ENCODE results near the gene PTPRA. TPM values are rescaled to one million over a fixed set of nuclear protein-coding genes. Genes with fewer than 3 reads are reported as not detected.

The PTPRA gene
- total and polyA plus RNA-seq, 10 of the 15 experiments (the other 5 are each of a cell fraction or from before 2014, with no cell fraction given), result 3.9 to 62.1 (median 34.6) TPM

DNA sequence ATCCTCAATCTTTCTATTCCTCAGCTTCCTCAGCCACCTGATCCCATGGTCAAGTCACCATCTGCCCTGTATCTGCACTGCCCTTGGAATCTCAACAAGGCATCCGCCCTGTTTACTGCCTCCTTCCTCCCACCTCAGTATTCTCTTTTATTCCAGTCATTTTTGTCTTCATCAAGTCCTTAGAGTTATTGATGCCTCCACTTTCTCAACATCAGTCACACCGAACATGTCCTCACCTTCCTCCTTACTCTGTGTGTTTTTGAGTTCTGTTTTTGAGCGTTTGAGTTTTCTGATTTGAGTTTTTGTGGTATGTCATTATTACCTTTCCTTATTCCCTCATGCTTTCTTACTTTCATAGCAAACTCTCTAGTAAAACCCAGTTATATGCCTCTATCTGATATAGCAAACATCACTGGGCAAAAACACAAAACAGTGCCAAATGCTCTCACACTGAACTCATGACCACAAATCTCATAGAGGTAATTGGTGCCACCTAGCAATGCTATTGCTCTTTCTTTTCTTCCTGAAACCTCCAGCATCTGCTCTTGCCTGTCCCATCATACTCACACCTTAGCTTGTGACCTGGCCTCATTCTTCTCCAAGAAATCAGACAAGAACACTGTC, 158.4 kb downstream of the PTPRA start:
- DNase-seq (ENCODE audit: low read depth, low spot score), result no peak
- POLR2A ChIA-PET, result no interaction called here
- BruUV-seq (replicated peaks), result no TSS peak
- Histone ChIP-seq H2AFZ (ENCODE audit: control insufficient read depth, low read depth, low read length) (no peak overlapping the region), H3K27ac (ENCODE audit: control insufficient read depth, insufficient read depth) (no peak overlapping the region), H3K9ac (ENCODE audit: control insufficient read depth, insufficient read depth, low read length) (no peak overlapping the region), H3K79me2 (ENCODE audit: control insufficient read depth, insufficient read depth, low read length) (no peaks in the 10 kb centered on the region), H3K27me3 (replicated peaks in 1 of 2; ENCODE audit: control insufficient read depth in 2 of 2, insufficient read depth in 2 of 2, low read length in 1 of 2) (no peaks in the 10 kb centered on the region), H3K36me3 (ENCODE audit: control insufficient read depth in 2 of 2, insufficient read depth in 2 of 2, low read length in 1 of 2) (peaks cover 11 to 19% of the 10 kb centered on the region in 2 experiments; a peak in 3 of 4 replicates), H4K20me1 (ENCODE audit: control insufficient read depth, insufficient read depth) (no peaks in the 10 kb centered on the region), H3K4me3 (no peak overlapping the region), H3K4me2 (ENCODE audit: control insufficient read depth, insufficient read depth) (no peak overlapping the region), H3K4me1 (ENCODE audit: control insufficient read depth, insufficient read depth, low read length) (no peaks in the 10 kb centered on the region), H3K9me3 (replicated peaks; ENCODE audit: control insufficient read depth, insufficient read depth, low read length) (no peaks in the 10 kb centered on the region)
- RAD21 ChIA-PET (ENCODE audit: unreplicated experiment), result no interaction called here
- no peak for ATAC-seq
- FAIRE-seq, result no peak
- intact Hi-C loops (cut with micrococcal nuclease; ENCODE audit: unreplicated experiment) (no loop called here), in situ Hi-C loops (cut with MboI) (no loop called here)
- CTCF ChIA-PET, result no interaction called here
- TF ChIP-seq POLR2AphosphoS5 (IDR thresholded peaks at IDR 0.05; ENCODE audit: low read length), result no peak
- TF ChIP-seq BCL11A (IDR thresholded peaks at IDR 0.05; ENCODE audit: low read depth, low read length), result no peak
- TF ChIP-seq NR2C1 (IDR thresholded peaks at IDR 0.05), result no peak
- no peak for TF ChIP-seq HDAC2 (IDR thresholded peaks at IDR 0.05)
- TF ChIP-seq, protein P1, sequence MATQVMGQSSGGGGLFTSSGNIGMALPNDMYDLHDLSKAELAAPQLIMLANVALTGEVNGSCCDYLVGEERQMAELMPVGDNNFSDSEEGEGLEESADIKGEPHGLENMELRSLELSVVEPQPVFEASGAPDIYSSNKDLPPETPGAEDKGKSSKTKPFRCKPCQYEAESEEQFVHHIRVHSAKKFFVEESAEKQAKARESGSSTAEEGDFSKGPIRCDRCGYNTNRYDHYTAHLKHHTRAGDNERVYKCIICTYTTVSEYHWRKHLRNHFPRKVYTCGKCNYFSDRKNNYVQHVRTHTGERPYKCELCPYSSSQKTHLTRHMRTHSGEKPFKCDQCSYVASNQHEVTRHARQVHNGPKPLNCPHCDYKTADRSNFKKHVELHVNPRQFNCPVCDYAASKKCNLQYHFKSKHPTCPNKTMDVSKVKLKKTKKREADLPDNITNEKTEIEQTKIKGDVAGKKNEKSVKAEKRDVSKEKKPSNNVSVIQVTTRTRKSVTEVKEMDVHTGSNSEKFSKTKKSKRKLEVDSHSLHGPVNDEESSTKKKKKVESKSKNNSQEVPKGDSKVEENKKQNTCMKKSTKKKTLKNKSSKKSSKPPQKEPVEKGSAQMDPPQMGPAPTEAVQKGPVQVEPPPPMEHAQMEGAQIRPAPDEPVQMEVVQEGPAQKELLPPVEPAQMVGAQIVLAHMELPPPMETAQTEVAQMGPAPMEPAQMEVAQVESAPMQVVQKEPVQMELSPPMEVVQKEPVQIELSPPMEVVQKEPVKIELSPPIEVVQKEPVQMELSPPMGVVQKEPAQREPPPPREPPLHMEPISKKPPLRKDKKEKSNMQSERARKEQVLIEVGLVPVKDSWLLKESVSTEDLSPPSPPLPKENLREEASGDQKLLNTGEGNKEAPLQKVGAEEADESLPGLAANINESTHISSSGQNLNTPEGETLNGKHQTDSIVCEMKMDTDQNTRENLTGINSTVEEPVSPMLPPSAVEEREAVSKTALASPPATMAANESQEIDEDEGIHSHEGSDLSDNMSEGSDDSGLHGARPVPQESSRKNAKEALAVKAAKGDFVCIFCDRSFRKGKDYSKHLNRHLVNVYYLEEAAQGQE (IDR thresholded peaks at IDR 0.05; ENCODE audit: low read depth, low read length), result no peak
- TF ChIP-seq CBFB (IDR thresholded peaks at IDR 0.05; ENCODE audit: low read depth), result no peak
- no peak for TF ChIP-seq ZNF207 (IDR thresholded peaks at IDR 0.05; ENCODE audit: borderline replicate concordance)
- TF ChIP-seq RELA (IDR thresholded peaks at IDR 0.05; ENCODE audit: borderline replicate concordance, partially characterized antibody), result no peak
- TF ChIP-seq PAX8 (IDR thresholded peaks at IDR 0.05), result no peak
- TF ChIP-seq, protein P2, sequence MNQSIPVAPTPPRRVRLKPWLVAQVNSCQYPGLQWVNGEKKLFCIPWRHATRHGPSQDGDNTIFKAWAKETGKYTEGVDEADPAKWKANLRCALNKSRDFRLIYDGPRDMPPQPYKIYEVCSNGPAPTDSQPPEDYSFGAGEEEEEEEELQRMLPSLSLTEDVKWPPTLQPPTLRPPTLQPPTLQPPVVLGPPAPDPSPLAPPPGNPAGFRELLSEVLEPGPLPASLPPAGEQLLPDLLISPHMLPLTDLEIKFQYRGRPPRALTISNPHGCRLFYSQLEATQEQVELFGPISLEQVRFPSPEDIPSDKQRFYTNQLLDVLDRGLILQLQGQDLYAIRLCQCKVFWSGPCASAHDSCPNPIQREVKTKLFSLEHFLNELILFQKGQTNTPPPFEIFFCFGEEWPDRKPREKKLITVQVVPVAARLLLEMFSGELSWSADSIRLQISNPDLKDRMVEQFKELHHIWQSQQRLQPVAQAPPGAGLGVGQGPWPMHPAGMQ (IDR thresholded peaks at IDR 0.05; ENCODE audit: borderline replicate concordance), result no peak
- no peak for TF ChIP-seq TBL1XR1 (IDR thresholded peaks at IDR 0.05; ENCODE audit: low read depth, low read length)
- no peak for TF ChIP-seq MTA2 (IDR thresholded peaks at IDR 0.05; ENCODE audit: low read depth)
- no peak for TF ChIP-seq BRCA1 (IDR thresholded peaks at IDR 0.05; ENCODE audit: low read depth, low read length)
- TF ChIP-seq KAT2A (conservative IDR thresholded peaks at IDR 0.05; ENCODE audit: control insufficient read depth, low read depth, low read length), result no peak
- TF ChIP-seq GATAD2B (conservative IDR thresholded peaks at IDR 0.05; ENCODE audit: low read depth), result no peak
- no peak for TF ChIP-seq HDAC6 (IDR thresholded peaks at IDR 0.05; ENCODE audit: unreplicated experiment)
- TF ChIP-seq ZBED1 (IDR thresholded peaks at IDR 0.05; ENCODE audit: borderline replicate concordance), result no peak
- no peak for TF ChIP-seq STAT1 (conservative IDR thresholded peaks at IDR 0.05)
- no peak for TF ChIP-seq ASH2L (IDR thresholded peaks at IDR 0.05; ENCODE audit: borderline replicate concordance, low read depth)
- TF ChIP-seq, protein P3, sequence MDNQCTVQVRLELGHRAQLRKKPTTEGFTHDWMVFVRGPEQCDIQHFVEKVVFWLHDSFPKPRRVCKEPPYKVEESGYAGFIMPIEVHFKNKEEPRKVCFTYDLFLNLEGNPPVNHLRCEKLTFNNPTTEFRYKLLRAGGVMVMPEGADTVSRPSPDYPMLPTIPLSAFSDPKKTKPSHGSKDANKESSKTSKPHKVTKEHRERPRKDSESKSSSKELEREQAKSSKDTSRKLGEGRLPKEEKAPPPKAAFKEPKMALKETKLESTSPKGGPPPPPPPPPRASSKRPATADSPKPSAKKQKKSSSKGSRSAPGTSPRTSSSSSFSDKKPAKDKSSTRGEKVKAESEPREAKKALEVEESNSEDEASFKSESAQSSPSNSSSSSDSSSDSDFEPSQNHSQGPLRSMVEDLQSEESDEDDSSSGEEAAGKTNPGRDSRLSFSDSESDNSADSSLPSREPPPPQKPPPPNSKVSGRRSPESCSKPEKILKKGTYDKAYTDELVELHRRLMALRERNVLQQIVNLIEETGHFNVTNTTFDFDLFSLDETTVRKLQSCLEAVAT (IDR thresholded peaks at IDR 0.05), result no peak
- SMC1A ChIA-PET (ENCODE audit: uncharacterized antibody, unreplicated experiment), result no interaction called here
- WGBS (ENCODE audit: insufficient coverage, insufficient replicate concordance, low lambda C conversion rate, missing lambda C conversion rate), result 47% methylated on average over 3 of the region's 3 CpGs
